GM12891 (cell line): ENCODE measurements around the gene RECK.

ENCODE experiments used
- DNase-seq: peaks from one replicate; pipeline ENCODE4 v3.0.0; 2011; ENCODE audit warnings: low spot score; ENCODE audit not compliant: insufficient read length
- FAIRE-seq: peaks from 2 replicates; lab custom pipeline; 2011; peaks lifted over from hg19 to GRCh38; lab: Jason Lieb, UNC
- PAX5 ChIP-seq: IDR thresholded peaks from 2 replicates; pipeline ENCODE4 v1.6.1; 2011; ENCODE audit warnings: low read length, moderate library complexity, mild to moderate bottlenecking; ENCODE audit not compliant: insufficient read depth, severe bottlenecking
- POLR2A ChIP-seq: IDR thresholded peaks from 2 replicates; pipeline ENCODE4 v1.6.1; 2011; ENCODE audit warnings: low read depth, low read length, control low read depth
- POLR2AphosphoS5 ChIP-seq: IDR thresholded peaks from 2 replicates; pipeline ENCODE4 v1.6.1; 2011; ENCODE audit warnings: low read depth, low read length, control low read depth
- POU2F2 ChIP-seq: IDR thresholded peaks from 2 replicates; pipeline ENCODE4 v1.6.1; 2011; ENCODE audit warnings: low read depth, mild to moderate bottlenecking, control low read depth, low read length, moderate library complexity
- SPI1 ChIP-seq: IDR thresholded peaks from 2 replicates; pipeline ENCODE4 v1.6.1; 2011; ENCODE audit warnings: low read depth, low read length, control low read depth
- TAF1 ChIP-seq: IDR thresholded peaks from 2 replicates; pipeline ENCODE4 v1.6.1; 2011; ENCODE audit warnings: low read depth, low read length, control low read depth

The RECK gene

DNA sequence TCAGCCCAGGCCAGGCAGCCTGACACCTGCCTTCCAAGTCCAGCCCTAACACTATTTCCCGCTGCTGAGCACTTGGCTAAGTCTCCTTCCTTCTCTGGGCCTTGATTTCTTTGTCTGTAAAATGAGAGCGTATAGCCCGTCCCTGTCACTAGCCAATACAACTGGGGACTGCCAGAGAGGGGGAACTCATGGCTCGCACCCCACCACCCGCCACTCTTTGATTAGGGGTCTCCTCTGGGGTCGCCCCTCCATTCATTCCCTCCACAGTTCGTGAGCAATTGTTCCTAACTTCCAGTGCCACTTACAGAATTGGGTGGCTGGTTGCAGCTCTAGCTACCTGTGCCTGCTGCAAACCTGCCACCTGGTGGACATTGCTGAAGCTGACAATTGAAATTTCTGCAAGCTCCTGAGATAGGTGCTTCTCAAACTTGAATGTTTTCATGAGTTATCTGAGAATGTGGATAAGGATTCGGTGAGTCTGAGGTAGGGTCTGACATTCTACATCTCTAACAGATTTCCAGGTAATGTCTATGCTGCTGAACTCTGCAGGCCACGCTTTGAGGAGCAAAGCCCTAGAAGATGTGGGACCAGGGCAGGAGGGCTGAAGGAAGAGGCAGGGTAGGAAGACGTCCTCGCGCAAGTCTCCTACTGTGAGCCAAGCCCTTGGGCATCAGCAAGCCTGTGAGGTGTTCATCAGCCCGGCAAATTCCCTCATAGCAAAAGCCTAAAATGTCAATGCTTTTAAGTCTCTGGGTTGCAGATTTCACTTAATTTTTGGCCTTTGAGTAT is 13.3 kb upstream of the RECK start:
- no peak for TF ChIP-seq POU2F2
- no peak for TF ChIP-seq TAF1
- no peak for TF ChIP-seq POLR2A
- no peak for TF ChIP-seq POLR2AphosphoS5
- no peak for TF ChIP-seq PAX5
- TF ChIP-seq SPI1: no peak
- DNase-seq (peak; percentile 37), FAIRE-seq (peak; percentile 50)

DNA sequence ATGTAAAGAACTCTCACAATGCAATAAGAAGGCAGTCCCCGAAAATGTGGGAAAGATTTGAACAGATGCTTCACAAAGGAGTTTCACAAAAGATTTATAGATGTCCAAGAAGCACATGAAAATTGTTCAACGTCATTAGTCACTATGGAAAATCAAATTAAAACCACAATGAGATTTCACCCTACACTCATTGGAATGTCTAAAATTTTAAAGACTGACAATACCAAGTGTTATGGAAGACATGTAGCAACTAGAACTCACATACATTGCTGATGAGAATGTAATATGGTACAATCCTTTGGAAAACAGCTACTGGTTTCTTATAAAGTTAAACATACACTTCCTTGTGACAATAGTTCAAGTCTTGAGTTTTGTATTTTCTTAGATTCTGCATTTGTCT is 11.0 kb upstream of the RECK start:
- no peak for TF ChIP-seq PAX5
- TF ChIP-seq POLR2A: no peak
- no peak for TF ChIP-seq TAF1
- no peak for TF ChIP-seq POU2F2
- TF ChIP-seq SPI1: no peak
- no peak for TF ChIP-seq POLR2AphosphoS5
- FAIRE-seq: no peak
- no peak for DNase-seq

DNA sequence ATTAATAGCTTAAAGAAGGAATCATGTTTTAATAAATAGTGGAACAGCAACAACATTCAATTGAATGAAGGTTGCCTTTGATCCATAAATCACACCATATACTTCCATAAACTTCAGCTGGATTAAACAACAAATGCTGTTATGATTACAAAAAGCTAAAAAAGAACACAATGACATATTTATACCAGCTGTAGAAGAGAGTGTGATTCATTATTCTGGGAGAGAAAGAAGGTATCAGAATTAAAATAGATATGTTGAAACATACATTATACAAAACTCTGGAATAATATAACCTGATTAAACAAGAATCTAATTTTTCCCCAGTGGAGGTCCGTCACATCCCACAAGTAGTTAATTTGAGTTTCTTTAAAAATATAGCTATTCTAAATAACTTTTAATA is 7.5 kb upstream of the RECK start:
- DNase-seq (no peak), FAIRE-seq (no peak)
- no peak for TF ChIP-seq POU2F2
- TF ChIP-seq TAF1: no peak
- no peak for TF ChIP-seq POLR2AphosphoS5
- no peak for TF ChIP-seq POLR2A
- TF ChIP-seq PAX5: no peak
- no peak for TF ChIP-seq SPI1

DNA sequence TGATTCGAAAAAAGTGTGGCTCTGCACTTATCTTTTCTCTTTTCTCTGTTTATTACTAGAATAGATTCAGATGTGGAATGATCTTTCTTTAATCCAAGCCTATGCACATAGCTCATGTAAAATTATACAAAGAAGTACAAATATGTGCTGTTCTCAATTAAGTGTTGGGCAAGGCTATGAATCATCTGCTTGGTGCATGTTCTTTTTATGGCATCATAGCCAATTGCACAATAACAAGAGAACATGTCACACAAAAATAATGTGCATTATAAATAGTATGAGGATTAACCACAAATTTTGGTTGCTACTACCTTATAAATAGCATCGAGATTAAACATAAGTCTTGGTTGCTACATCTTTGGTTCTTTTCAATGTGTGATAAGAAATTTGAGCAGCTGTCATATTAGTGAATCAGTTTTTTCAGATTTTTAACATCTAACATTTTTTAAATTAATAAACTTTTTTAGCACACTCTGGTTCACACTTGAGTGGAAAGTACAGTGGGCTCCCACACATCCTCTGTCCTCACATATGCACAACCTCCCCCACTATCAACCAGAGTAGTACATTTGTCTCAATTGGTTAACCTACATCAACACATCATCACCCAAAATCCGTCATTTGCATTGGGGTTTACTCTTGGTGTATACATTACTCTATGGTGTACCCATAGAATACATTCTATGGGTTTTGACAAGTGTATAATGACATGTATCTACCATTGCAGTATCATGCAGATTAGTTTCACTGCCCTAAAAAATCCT is 6.8 kb upstream of the RECK start:
- FAIRE-seq (peak; percentile 65), DNase-seq (no peak)
- TF ChIP-seq POLR2AphosphoS5: no peak
- TF ChIP-seq POLR2A: no peak
- no peak for TF ChIP-seq POU2F2
- TF ChIP-seq SPI1: no peak
- TF ChIP-seq PAX5: no peak
- no peak for TF ChIP-seq TAF1

DNA sequence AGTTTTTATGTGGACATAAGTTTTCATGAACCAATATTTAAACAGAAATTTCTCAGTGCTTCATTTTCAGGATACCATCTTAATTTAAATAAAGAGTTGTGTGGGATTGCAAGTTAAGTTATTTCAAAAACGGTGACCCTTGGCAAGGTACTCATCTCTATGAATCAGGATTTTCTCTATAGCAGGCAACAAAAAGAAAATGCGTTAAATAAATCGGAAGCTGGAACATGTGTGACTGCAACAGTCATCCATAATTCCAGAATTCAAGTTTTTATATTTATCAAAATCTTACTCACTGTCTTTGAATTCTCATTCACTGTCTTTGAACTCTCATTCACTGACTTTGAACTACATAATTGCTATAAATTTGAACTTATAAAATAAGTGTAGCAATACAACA is 5.8 kb upstream of the RECK start:
- TF ChIP-seq SPI1 (no peak), POLR2A (no peak), POU2F2 (no peak), PAX5 (no peak), POLR2AphosphoS5 (no peak), TAF1 (no peak)
- FAIRE-seq: no peak
- no peak for DNase-seq

DNA sequence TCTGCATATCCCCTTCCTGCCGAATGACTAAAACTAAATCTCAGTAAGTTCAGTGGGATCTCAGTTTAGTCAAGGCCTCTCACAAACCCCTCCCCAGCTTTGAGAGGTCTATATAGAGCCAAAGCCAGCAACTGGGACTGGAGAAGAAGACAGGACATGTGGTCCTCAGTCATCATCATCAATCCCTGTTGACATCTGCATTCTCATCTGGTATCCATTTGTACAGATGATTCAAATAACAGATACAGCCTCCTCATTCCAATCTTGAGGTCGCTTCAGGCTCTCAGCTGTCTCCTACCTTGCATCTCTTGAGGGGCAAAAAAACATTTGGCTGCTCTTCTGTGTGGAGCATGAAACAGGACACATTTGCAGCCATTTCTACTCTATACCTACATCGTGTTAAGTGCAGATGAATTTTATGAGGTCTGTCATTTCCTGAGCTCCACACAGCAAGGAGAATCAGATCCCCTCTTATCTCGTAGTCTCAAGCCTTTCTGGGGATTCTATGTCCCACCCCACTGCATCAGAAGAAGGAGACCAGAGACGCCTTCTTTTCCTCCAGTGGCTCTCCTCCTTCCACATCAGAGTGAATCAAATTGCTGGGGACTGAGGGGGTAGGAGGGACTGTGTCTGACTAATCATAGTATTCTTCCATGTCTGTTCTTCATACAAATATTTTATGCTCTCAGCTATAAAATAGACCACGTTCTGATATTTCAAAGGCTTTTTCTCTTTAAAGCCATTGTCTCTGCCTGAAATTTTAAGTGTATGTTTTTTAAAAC is 4.7 kb upstream of the RECK start:
- DNase-seq (no peak), FAIRE-seq (peak; percentile 5)
- no peak for TF ChIP-seq POLR2A
- TF ChIP-seq TAF1: no peak
- no peak for TF ChIP-seq SPI1
- TF ChIP-seq POLR2AphosphoS5: no peak
- TF ChIP-seq POU2F2: no peak
- no peak for TF ChIP-seq PAX5

DNA sequence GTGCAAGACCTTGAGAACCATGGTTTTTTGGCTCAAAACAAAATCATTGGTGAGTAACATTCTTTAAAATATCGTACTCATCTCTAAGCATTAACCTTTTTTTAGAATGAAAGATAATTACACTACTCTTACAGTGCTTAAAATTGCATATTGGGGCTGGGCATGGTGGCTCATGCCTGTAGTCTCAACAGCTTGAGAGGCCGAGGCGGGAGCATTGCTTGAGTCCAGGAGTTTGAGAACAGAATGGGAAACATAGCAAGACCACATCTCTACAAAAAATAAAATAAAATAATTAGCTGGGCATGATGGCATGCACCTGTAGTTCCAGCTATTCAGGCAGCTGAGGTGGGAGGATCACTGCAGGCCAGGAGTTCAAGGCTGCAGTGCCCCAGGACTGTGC is 2.9 kb upstream of the RECK start:
- no peak for FAIRE-seq
- TF ChIP-seq TAF1 (no peak), SPI1 (no peak), PAX5 (no peak), POLR2A (no peak), POLR2AphosphoS5 (no peak), POU2F2 (no peak)
- DNase-seq: no peak

DNA sequence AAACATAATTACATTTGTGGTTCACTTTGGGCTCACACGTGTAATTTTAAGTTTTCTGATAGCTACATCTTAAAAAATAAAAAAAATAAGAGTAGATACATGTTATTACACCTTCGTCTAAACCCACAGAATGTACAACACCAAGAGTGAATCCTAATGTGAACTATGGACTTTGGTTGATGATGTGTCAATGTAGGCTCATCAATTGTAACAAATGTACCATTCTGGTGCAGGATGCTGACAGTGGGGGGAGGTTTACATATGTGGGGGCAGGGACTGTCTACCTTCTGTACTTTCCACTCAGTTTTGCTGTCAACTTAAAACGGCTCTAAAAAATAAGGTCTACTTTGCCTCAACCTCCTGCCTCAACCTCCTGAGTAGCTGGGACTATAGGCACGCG is 2.5 kb upstream of the RECK start:
- FAIRE-seq (no peak), DNase-seq (no peak)
- TF ChIP-seq PAX5 (no peak), TAF1 (no peak), POLR2A (no peak), POLR2AphosphoS5 (no peak), SPI1 (no peak), POU2F2 (no peak)
